Activated CD8-positive, alpha-beta memory T cell treated with anti-CD3 and anti-CD28 coated beads for 36 hours (primary cell): ENCODE results near the gene PNLDC1. TPM values are rescaled to one million over a fixed set of nuclear protein-coding genes. Genes with fewer than 3 reads are reported as not detected.
"Not testable (repeated sequence)": the region's sequence is repeated elsewhere in the genome, so short reads cannot be mapped to it uniquely, and the experiment has no call there.

Experiments
- CTCF ChIA-PET: fragments of 350-600 bp; sonication (Branson Sonifier 250); formaldehyde crosslinking; loops from one replicate; lab custom pipeline; 2021; ENCODE audit warnings: antibody characterized with exemption; lab: Charles Lee
- POLR2A ChIA-PET: fragments of 350-600 bp; sonication (Branson Sonifier 250); formaldehyde crosslinking; loops from one replicate; lab custom pipeline; 2021; ENCODE audit warnings: antibody characterized with exemption; lab: Charles Lee
- total RNA-seq, 2 experiments: library from RNA; stranded (reverse); gene quantifications; one replicate each; pipeline ENCODE4 v1.2.3, GENCODE V29; 2021

The PNLDC1 gene
- total RNA-seq, 2 experiments from 2014 or later, result 0.30 to 0.57 TPM

GRCh38 chr6:159833556-159833955 lies 33.5 kb downstream of the PNLDC1 start:
- ChIA-PET POLR2A (no interaction called here), CTCF (interaction anchor here (1.3 kb wide), 1 partner anchor 12 kb away, joined by 3 read pairs; no protein-coding TSS in a partner anchor)

GRCh38 chr6:159833997-159834603 lies 34.0 kb downstream of the PNLDC1 start:
- ChIA-PET CTCF (no interaction called here), POLR2A (no interaction called here)

- ChIA-PET CTCF (no interaction called here), POLR2A (no interaction called here)
Observed at GRCh38 chr6:159836718-159837490, 36.8 kb downstream of the PNLDC1 start.

GRCh38 chr6:159837511-159837910 lies 37.4 kb downstream of the PNLDC1 start:
- ChIA-PET CTCF (no interaction called here), POLR2A (no interaction called here)

GRCh38 chr6:159838020-159838744 lies 38.1 kb downstream of the PNLDC1 start:
- ChIA-PET CTCF (no interaction called here), POLR2A (no interaction called here)

GRCh38 chr6:159842035-159842434 lies 42.0 kb downstream of the PNLDC1 start:
- ChIA-PET POLR2A (no interaction called here), CTCF (no interaction called here)

GRCh38 chr6:159844737-159845645 lies 44.9 kb downstream of the PNLDC1 start:
- POLR2A ChIA-PET, result interaction anchor here (0.6 kb wide), 1 partner anchor 118 kb away, joined by 3 read pairs; the partner anchor contains the start of gene WTAP
- CTCF ChIA-PET, result no interaction called here

- CTCF ChIA-PET, POLR2A ChIA-PET: not testable (repeated sequence)
Observed at GRCh38 chr6:159848552-159848951, 48.5 kb downstream of the PNLDC1 start.

GRCh38 chr6:159849851-159850250 lies 49.8 kb downstream of the PNLDC1 start:
- CTCF ChIA-PET, POLR2A ChIA-PET: not testable (repeated sequence)

GRCh38 chr6:159852877-159853276 lies 52.8 kb downstream of the PNLDC1 start:
- POLR2A ChIA-PET, result no interaction called here
- CTCF ChIA-PET, result interaction anchor here (0.6 kb wide), 1 partner anchor 133 kb away, joined by 3 read pairs; no protein-coding TSS in a partner anchor

GRCh38 chr6:159853754-159854153 lies 53.7 kb downstream of the PNLDC1 start:
- CTCF ChIA-PET, result no interaction called here
- POLR2A ChIA-PET, result no interaction called here

- CTCF ChIA-PET, result interaction anchor here (0.6 kb wide), 1 partner anchor 226 kb away, joined by 3 read pairs; no protein-coding TSS in a partner anchor
- POLR2A ChIA-PET, result no interaction called here
Observed at GRCh38 chr6:159854959-159855358, 54.9 kb downstream of the PNLDC1 start.

- ChIA-PET CTCF (no interaction called here), POLR2A (interaction anchor here (0.6 kb wide), 1 partner anchor 151 kb away, joined by 3 read pairs; no protein-coding TSS in a partner anchor)
Observed at GRCh38 chr6:159858259-159858658, 58.2 kb downstream of the PNLDC1 start.

- ChIA-PET CTCF (no interaction called here), POLR2A (no interaction called here)
Observed at GRCh38 chr6:159860482-159860881, 60.4 kb downstream of the PNLDC1 start.

GRCh38 chr6:159862103-159862502 lies 62.0 kb downstream of the PNLDC1 start:
- ChIA-PET CTCF (no interaction called here), POLR2A (no interaction called here)

- ChIA-PET CTCF (interaction anchor here (0.5 to 1.2 kb wide), 6 partner anchors 9 to 107 kb away, joined by 3 to 4 read pairs (median 3); no protein-coding TSS in a partner anchor), POLR2A (interaction anchor here (0.7 kb wide), 1 partner anchor 111 kb away, joined by 3 read pairs; no protein-coding TSS in a partner anchor)
Observed at GRCh38 chr6:159863341-159863740, 63.3 kb downstream of the PNLDC1 start.

GRCh38 chr6:159865226-159865920 lies 65.3 kb downstream of the PNLDC1 start:
- ChIA-PET POLR2A (no interaction called here), CTCF (interaction anchor here (0.9 kb wide), 1 partner anchor 15 kb away, joined by 3 read pairs; no protein-coding TSS in a partner anchor)
